Muscle of leg (tissue), 11 donors: Measurements from ENCODE around the gene SHFL. TPM values are rescaled to one million over a fixed set of nuclear protein-coding genes. Genes with fewer than 3 reads are reported as not detected.

Source experiments
- DNase-seq: peaks from one replicate; pipeline ENCODE4 v3.0.0; 2013
- H3K27ac ChIP-seq: one replicate; pipeline ENCODE4 v1.5.1; 2013; ENCODE audit warnings: mild to moderate bottlenecking, low read length, control low read depth
- H3K27me3 ChIP-seq: one replicate; pipeline ENCODE4 v1.6.1; 2013; ENCODE audit warnings: low read length; ENCODE audit not compliant: control insufficient read depth, insufficient read depth
- H3K36me3 ChIP-seq: one replicate; pipeline ENCODE4 v1.6.1; 2013; ENCODE audit warnings: low read length; ENCODE audit not compliant: control insufficient read depth, insufficient read depth
- H3K4me1 ChIP-seq: one replicate; pipeline ENCODE4 v1.6.1; 2013; ENCODE audit warnings: low read length; ENCODE audit not compliant: control insufficient read depth, insufficient read depth
- H3K4me3 ChIP-seq: one replicate; pipeline ENCODE4 v1.5.1; 2013; ENCODE audit warnings: low read length, control low read depth
- H3K9me3 ChIP-seq: replicated peaks from 2 replicates; pipeline ENCODE4 v1.6.1; 2013; ENCODE audit warnings: low read depth, low read length; ENCODE audit not compliant: control insufficient read depth
- WGBS: methylation state at CpG from one replicate; pipeline ENCODE4 v1.1.5; 2013; ENCODE audit warnings: missing lambda C conversion rate; ENCODE audit not compliant: insufficient coverage; 5-methylcytosine and 5-hydroxymethylcytosine counted together
- polyA plus RNA-seq, 8 donors: library from polyadenylated mRNA; unstranded; fragments of 120-200 nt; gene quantifications; one replicate each; pipeline versions ENCODE4 v1.2.1 to v1.2.3, GENCODE V29; 2013; ENCODE audit warnings: inconsistent platforms in 1 of 8, low replicate concordance in 1 of 8; ENCODE audit not compliant: insufficient read length in 8 of 8, insufficient read depth in 1 of 8
- total RNA-seq: library from RNA; stranded (reverse); fragments of 120-200 nt; gene quantifications from one replicate; pipeline ENCODE4 v1.2.4, GENCODE V29; 2013

The SHFL gene
- total and polyA plus RNA-seq, 9 donors: 8.7 to 13.9 (median 10.5) TPM

DNA sequence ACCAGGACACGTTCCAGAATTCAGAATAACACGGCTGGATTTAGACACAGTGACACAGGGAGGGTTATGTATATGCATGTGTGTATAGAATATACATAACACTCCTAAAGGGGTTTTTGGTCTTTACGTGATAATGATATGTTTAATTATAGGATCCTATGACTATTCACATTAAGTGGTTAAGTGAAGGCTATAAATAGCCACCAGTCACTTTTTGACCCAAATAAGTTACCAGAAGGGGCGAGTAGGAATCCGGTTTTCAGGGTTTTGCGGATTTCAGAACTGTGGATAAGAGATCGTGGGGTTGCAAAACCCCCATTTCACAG is 9.5 kb downstream of the SHFL start:
- Histone ChIP-seq H3K36me3 (peaks cover 21% of the 10 kb centered on the region), H3K9me3 (no peaks in the 10 kb centered on the region), H3K4me1 (peaks cover 11% of the 10 kb centered on the region), H3K27me3 (no peaks in the 10 kb centered on the region), H3K4me3 (no peak overlapping the region), H3K27ac (peak overlapping the region; percentile 71)
- no peak for DNase-seq
- 36% methylated on average over 4 of the region's 7 CpGs for WGBS

DNA sequence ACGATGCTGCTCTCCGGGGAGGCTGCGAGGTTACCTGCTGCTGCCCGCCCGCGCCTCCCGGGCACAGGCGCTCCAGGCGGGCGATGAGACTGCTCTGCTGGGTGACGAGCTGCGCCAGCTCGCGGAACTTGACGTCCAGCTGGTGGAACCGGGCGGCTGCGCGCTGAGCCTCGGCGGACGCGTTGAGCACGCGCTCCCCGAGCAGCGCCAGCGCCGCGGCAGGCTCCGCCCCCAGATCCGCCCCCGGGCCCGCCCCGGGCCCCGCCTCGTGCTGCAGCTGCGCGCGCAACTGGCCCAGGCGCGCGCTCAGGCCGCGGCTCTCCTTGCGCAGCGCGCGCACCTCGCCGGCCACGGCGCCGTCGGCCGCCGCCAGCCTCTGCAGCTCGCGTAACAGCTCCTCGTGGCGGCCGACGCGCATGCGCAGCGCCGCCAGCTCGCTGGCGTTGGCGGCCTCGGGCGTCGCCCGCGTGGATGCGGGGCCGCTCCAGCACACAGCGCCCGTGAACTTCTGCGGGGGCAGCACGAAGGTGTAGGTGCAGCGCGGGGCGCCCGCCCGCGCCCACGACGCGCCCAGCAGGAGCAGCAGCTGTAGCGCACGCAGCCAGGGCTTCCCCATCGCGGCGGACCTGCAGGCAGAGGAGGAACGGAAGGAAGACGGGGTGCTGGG is 10.0 kb downstream of the SHFL start:
- Histone ChIP-seq H3K9me3 (no peaks in the 10 kb centered on the region), H3K27me3 (no peaks in the 10 kb centered on the region), H3K4me3 (peak overlapping the region; percentile 49), H3K36me3 (peaks cover 21% of the 10 kb centered on the region), H3K27ac (peak overlapping the region; percentile 71), H3K4me1 (peaks cover 11% of the 10 kb centered on the region)
- WGBS: 2% methylated on average over 97 of the region's 97 CpGs
- peak; percentile 96 for DNase-seq

DNA sequence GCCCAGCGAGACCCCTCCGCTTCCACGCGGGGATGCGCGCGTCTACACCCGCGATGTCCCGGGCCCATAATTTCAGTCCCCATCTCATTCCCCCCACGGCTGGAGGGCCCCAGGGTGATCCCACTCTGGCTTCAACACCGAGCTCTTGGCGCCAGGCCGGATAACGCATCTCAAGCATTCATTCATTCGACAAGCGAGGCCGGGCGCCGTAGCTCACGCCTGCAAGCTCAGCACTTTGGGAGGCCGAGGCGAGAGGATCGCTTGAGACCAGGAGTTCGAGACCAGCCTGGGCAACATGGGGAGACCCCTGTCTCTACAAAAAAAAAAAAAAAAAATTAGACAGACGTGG is 10.5 kb downstream of the SHFL start:
- 13% methylated on average over 23 of the region's 26 CpGs for WGBS
- H3K4me1 ChIP-seq: peaks cover 11% of the 10 kb centered on the region
- H3K4me3 ChIP-seq: peak overlapping the region; percentile 49
- no peaks in the 10 kb centered on the region for H3K27me3 ChIP-seq
- peak overlapping the region; percentile 21 for H3K27ac ChIP-seq
- DNase-seq: no peak
- no peaks in the 10 kb centered on the region for H3K9me3 ChIP-seq
- peaks cover 18% of the 10 kb centered on the region for H3K36me3 ChIP-seq

DNA sequence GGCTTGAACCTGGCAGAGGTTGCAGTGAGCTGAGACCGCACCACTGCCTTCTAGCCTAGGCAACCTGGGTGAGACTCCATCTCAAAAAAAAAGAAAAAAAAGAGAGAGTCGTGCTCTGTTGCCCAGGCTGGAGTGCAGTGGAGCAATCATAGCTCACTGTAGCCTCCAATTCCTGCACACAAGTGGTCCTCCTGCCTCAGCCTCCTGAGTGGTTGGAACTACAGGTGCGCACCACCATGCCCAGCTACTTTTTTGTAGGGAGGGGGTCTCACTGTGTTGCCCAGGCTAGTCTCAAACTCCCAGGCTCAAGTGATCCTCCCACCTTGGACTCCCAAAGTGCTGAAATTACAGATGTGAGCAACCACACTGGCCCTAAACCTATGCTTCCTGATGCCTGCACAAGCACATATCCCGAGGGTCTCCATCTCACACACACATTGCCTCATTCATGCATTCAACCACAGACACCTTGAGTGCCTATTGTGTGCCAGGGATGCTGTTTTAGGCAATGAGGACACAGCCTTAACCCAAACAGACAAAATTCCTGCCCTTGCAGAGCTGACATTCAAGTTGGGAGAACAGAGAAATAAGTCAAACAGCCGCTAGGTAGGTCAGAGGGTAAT is 14.2 kb downstream of the SHFL start:
- H3K4me3 ChIP-seq: no peak overlapping the region
- H3K27me3 ChIP-seq: no peaks in the 10 kb centered on the region
- no peak overlapping the region for H3K27ac ChIP-seq
- no peaks in the 10 kb centered on the region for H3K9me3 ChIP-seq
- 90% methylated on average over 2 of the region's 5 CpGs for WGBS
- DNase-seq: no peak
- no peaks in the 10 kb centered on the region for H3K36me3 ChIP-seq
- H3K4me1 ChIP-seq: peaks cover 17% of the 10 kb centered on the region

DNA sequence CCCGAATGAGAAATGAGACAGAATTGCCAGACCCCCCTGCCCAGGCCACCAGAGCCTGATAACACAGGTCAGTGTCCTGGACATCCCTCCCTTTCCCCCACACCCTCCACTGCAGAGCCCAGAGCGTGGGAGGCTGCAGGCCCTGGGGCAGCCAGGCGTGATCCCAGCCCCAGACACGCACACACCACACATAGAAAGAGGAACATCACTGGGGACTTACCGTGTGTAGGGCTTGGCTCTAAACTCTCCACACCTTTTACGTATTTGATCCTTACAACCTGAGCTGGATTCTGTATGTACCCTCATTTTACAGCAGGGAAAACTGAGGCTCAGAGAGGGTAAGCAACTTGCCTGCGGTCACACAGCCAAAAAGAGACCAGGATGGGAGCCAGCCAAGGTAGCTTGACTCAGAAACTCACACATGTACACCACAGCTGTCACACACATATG is 16.7 kb downstream of the SHFL start:
- Histone ChIP-seq H3K9me3 (no peaks in the 10 kb centered on the region), H3K4me1 (peaks cover 19% of the 10 kb centered on the region), H3K4me3 (no peak overlapping the region), H3K36me3 (peaks cover 7% of the 10 kb centered on the region), H3K27ac (peak overlapping the region; percentile 20), H3K27me3 (no peaks in the 10 kb centered on the region)
- 71% methylated on average over 4 of the region's 7 CpGs for WGBS
- no peak for DNase-seq

DNA sequence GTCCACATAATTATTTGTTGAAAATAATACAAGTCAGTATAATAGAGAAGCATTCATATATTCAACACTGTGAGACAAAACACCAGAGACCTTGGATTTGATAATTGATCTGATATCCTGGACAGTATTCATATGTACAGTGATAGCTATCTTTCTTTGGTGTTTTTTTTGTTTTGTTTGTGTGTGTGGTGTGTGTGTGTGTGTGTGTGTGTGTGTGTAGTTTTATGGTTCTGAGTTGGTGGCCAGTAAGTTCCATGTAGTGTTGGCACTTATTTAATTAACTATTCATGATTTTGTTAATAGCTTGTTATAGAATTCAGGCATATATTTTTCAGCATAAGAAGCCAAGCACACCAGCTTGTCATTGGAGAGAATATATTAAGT is 18.0 kb downstream of the SHFL start:
- DNase-seq: no peak
- Histone ChIP-seq H3K9me3 (no peaks in the 10 kb centered on the region), H3K4me1 (peaks cover 19% of the 10 kb centered on the region), H3K27ac (peak overlapping the region; percentile 83), H3K27me3 (no peaks in the 10 kb centered on the region), H3K36me3 (peaks cover 17% of the 10 kb centered on the region), H3K4me3 (no peak overlapping the region)

DNA sequence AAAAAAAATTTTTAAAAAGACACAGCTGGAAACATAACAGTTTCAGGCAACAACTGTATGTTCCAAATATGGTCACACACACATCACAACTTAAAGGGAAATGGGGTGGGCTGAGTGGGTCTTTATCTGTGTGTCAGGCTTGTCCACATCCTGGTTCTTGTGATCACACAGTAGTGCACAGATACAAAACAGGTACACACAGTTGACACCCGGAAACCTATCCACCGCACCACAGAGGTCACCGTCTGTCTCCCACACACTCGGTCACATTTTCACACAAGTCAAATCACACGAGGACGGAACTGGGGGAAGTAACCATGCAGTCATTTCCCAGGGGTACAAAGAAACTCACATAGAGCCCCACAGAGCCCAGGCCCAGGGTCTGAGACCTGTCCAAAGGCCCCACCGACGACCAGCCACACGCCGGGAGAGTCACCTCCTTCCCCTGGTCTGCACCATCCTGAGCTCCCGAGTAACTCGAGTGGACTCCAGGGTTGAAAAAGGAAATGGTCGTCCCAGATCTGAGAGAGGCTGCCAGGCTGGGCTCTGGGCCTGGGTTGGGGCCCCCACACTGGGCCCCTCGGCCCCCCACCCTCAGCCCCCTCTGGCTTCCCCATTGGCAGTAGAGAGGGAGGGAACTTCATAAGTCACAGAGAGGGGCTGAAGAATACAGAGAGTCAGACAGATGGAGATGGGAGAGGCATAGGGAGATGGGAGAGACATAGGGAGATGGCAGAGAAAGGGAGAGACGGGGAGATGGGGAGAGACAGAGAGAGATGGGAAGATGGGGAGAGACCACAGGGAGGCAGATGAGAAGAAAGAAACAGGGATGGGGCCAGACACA is 18.8 kb downstream of the SHFL start:
- Histone ChIP-seq H3K36me3 (peaks cover 25% of the 10 kb centered on the region), H3K9me3 (no peaks in the 10 kb centered on the region), H3K27ac (peak overlapping the region; percentile 83), H3K4me3 (peak overlapping the region; percentile 25), H3K4me1 (peaks cover 19% of the 10 kb centered on the region), H3K27me3 (no peaks in the 10 kb centered on the region)
- WGBS: 30% methylated on average over 3 of the region's 15 CpGs
- DNase-seq: peak; percentile 70

DNA sequence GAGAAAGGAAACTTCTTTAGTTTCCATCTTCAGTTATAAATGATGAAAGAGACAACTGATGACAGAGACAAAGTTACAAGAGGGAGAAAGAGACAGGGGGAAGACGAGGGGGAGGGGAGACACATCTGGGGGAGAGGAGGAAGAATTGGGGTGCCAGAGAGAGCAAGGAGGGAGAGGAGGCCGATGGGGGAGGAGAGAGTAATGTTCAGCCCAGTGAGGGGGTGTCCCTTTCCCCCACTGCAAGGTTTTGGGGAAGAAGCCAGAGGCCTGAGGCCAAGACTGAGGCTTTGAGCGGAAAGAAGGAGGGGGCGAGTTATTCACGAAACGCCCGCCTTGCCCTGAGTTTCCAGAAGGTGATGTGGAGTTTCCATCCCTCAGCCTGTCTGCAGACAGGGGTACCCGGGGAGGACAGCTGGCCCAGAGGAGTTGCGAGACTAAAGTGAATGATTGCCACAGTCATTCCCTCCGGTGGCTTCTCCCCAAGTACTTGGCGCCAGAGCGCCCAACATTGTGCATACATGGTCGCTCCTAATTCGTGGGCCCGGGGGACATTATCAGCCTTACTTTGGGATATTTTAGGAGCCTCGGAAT is 19.5 kb downstream of the SHFL start:
- no peaks in the 10 kb centered on the region for H3K27me3 ChIP-seq
- 45% methylated on average over 15 of the region's 16 CpGs for WGBS
- peak overlapping the region; percentile 86 for H3K4me3 ChIP-seq
- H3K4me1 ChIP-seq: peaks cover 19% of the 10 kb centered on the region
- peak; percentile 94 for DNase-seq
- H3K9me3 ChIP-seq: no peaks in the 10 kb centered on the region
- H3K27ac ChIP-seq: peak overlapping the region; percentile 93
- peaks cover 31% of the 10 kb centered on the region for H3K36me3 ChIP-seq

DNA sequence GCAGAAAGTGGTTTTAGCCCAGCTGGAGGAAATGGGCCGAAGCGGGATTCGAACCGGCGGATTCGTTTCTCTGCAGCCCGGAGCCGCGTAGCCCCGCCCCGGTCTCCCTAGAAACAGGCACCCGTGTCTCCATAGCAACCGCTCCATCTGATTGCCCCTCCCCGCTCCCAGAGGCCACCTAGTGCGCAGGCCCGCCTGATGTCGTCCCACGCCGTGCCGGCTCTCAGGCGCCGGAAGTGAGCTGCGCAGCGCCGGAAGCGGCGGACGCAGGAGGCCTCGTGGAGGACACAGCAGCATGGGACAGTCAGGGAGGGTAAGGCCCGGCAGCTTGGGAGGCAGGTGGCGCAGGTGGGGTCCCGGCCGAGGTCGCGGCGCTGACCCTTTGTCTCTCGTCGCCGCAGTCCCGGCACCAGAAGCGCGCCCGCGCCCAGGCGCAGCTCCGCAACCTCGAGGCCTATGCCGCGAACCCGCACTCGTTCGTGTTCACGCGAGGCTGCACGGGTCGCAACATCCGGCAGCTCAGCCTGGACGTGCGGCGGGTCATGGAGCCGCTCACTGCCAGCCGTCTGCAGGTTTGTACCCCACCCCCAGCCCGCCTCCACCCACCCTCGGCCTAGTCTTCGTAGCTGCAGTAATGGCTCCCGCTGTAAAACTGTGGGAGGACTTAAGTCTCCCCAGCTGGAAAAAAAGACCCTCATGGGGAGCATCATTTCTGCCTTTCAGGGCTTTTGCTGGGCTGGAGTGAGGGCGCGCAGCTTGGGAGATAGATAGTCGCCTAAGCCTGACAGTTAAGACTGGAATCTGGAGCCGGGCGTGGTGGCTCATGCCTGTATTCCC is 20.2 kb downstream of the SHFL start, which contains the start of gene PPAN:
Gene PPAN, plus strand, starts transcription at position 263 of the 837 bp plus-strand sequence. Its CDS starts 33 bp downstream, at position 296.
- Histone ChIP-seq H3K27me3 (no peaks in the 10 kb centered on the region), H3K36me3 (peaks cover 38% of the 10 kb centered on the region), H3K27ac (peak within 1 kb of the TSS; percentile 93), H3K4me3 (peak within 1 kb of the TSS; percentile 86), H3K4me1 (peaks cover 19% of the 10 kb centered on the region), H3K9me3 (no peaks in the 10 kb centered on the region)
- WGBS: under 1% methylated on average over 61 of the region's 71 CpGs
- DNase-seq: peak; percentile 99
